Fibroblast of pulmonary artery (primary cell): ENCODE data around the gene MTHFR.

Experiments
- DNase-seq: peaks from one replicate; pipeline ENCODE4 v3.0.0-alpha.2; 2010; ENCODE audit warnings: low read depth
- H3K4me3 ChIP-seq: replicated peaks from 2 replicates; pipeline ENCODE4 v1.5.1; 2011; ENCODE audit warnings: low read depth, mild to moderate bottlenecking, control low read depth, low read length, moderate library complexity
- TF ChIP-seq, protein P1 (sequence below): IDR thresholded peaks from 2 replicates; pipeline ENCODE4 v1.5.1; 2011; ENCODE audit warnings: mild to moderate bottlenecking, control low read depth, low read length, inconsistent platforms; ENCODE audit errors: missing control alignments

The MTHFR gene

GRCh38 chr1:11757047-11757446 is 48.7 kb downstream of the MTHFR start:
- TF ChIP-seq, protein P1, sequence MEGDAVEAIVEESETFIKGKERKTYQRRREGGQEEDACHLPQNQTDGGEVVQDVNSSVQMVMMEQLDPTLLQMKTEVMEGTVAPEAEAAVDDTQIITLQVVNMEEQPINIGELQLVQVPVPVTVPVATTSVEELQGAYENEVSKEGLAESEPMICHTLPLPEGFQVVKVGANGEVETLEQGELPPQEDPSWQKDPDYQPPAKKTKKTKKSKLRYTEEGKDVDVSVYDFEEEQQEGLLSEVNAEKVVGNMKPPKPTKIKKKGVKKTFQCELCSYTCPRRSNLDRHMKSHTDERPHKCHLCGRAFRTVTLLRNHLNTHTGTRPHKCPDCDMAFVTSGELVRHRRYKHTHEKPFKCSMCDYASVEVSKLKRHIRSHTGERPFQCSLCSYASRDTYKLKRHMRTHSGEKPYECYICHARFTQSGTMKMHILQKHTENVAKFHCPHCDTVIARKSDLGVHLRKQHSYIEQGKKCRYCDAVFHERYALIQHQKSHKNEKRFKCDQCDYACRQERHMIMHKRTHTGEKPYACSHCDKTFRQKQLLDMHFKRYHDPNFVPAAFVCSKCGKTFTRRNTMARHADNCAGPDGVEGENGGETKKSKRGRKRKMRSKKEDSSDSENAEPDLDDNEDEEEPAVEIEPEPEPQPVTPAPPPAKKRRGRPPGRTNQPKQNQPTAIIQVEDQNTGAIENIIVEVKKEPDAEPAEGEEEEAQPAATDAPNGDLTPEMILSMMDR = no peak
- DNase-seq = no peak
- no peak overlapping the region for H3K4me3 ChIP-seq

GRCh38 chr1:11753555-11754208 is 52.1 kb downstream of the MTHFR start:
- TF ChIP-seq, protein P1 = no peak
- H3K4me3 ChIP-seq = no peak overlapping the region
- DNase-seq = no peak

- no peak overlapping the region for H3K4me3 ChIP-seq
- DNase-seq = no peak
- TF ChIP-seq, protein P1 = no peak
Observed at GRCh38 chr1:11752359-11753088, 53.2 kb downstream of the MTHFR start.

- TF ChIP-seq, protein P1 = no peak
- H3K4me3 ChIP-seq = no peak overlapping the region
- no peak for DNase-seq
Observed at GRCh38 chr1:11751087-11751486, 54.7 kb downstream of the MTHFR start.

- no peak for DNase-seq
- TF ChIP-seq, protein P1 = no peak
- H3K4me3 ChIP-seq = no peak overlapping the region
Observed at GRCh38 chr1:11749996-11750395, 55.8 kb downstream of the MTHFR start.

GRCh38 chr1:11749203-11749689 is 56.5 kb downstream of the MTHFR start:
- TF ChIP-seq, protein P1 = peak; percentile 55
- no peak overlapping the region for H3K4me3 ChIP-seq
- DNase-seq = peak; percentile 43
